ENCODE measurements around the gene TMEM72. TPM values are rescaled to one million over a fixed set of nuclear protein-coding genes. Genes with fewer than 3 reads are reported as not detected.

Gene TMEM72
- total and polyA plus RNA-seq, 2 donors (not counting 1 experiment from before 2014, with no cell fraction given): not detected

DNA sequence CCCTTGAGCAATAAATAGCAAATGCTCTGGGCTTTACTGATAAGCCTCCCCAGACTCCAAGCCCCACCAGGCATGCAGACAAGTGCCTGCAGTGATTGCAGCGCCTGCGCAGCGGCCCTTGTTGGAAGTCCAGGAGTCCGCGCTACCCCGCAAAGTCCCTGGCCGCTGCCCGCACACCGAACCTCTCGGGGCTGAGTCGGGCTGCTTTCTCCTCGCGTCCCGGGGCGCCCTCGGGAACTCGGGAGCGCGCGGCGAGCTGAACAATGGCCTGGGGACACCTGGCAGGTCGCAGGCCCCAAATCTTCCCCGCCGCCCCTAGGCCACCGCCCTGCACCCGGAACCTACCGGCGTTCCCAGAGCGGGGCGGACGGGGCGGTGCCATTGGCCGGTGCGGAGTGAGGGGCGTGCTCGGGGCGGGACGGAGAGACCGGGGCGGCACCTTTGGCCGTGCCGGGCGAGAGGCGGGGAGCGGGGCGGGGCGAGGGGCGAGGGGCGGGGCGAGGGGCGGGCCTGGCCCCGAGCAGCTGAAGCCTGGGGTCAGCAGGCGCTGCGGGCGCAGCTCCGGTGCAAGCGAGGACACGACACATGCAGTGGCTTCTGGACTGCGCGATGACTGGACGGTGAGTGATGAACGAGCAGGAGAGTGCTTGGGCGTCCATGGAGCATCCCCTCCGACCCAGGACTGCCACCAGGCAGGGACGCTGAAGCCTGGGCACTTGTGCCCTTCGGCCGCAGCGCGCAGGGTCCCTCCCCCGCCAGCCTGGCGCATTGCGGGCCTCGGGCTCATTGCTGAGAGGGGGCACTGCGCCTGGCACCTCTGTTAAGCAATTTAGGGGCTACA, 48.3 kb downstream of the TMEM72 start, which contains the start of gene RASSF4:
Gene RASSF4 (plus strand): TSS at position 556 of the 841 bp plus-strand sequence. CDS start 10,401 bp downstream, outside the sequence.
- no peaks in the 10 kb centered on the region for H3K27me3 Mint-ChIP-seq
- peak within 1 kb of the TSS; percentile 91 for H3K4me3 Mint-ChIP-seq
- no peaks in the 10 kb centered on the region for H4K20me1 ChIP-seq (ENCODE audit: control insufficient read depth, insufficient read depth, low read length, poor library complexity, severe bottlenecking)
- peaks cover 47% of the 10 kb centered on the region for H3K4me1 Mint-ChIP-seq
- peaks cover 23% of the 10 kb centered on the region for H3K79me2 ChIP-seq (ENCODE audit: control insufficient read depth, insufficient read depth, low read length)
- H2AFZ ChIP-seq (ENCODE audit: insufficient read depth, low read depth, low read length, poor library complexity, severe bottlenecking): peak within 1 kb of the TSS; percentile 89
- CTCF ChIA-PET: interaction anchor here (0.8 kb wide), 1 partner anchor 26 kb away, joined by 4 read pairs; no protein-coding TSS in a partner anchor
- H3K9me3 Mint-ChIP-seq (ENCODE audit: insufficient read depth): no peaks in the 10 kb centered on the region
- H3K27ac ChIP-seq (ENCODE audit: low read length in 2 of 2): peak within 1 kb of the TSS; percentile 49 to 75
- peak within 1 kb of the TSS; percentile 94 for H3K4me2 ChIP-seq (replicated peaks; ENCODE audit: low read depth, low read length, poor library complexity, severe bottlenecking)
- 1% methylated on average over 73 of the region's 74 CpGs for WGBS (ENCODE audit: insufficient coverage)
- intact Hi-C loops (cut with micrococcal nuclease): loop anchor here (1.0 to 2.0 kb wide), 3 partner anchors 16 to 41 kb away; partner anchors contain the start of gene ZNF22
- no peak for TF ChIP-seq EZH2 (IDR thresholded peaks at IDR 0.05; ENCODE audit: borderline replicate concordance, insufficient read depth, low read depth, low read length, poor library complexity, severe bottlenecking)
- TF ChIP-seq, protein P1, sequence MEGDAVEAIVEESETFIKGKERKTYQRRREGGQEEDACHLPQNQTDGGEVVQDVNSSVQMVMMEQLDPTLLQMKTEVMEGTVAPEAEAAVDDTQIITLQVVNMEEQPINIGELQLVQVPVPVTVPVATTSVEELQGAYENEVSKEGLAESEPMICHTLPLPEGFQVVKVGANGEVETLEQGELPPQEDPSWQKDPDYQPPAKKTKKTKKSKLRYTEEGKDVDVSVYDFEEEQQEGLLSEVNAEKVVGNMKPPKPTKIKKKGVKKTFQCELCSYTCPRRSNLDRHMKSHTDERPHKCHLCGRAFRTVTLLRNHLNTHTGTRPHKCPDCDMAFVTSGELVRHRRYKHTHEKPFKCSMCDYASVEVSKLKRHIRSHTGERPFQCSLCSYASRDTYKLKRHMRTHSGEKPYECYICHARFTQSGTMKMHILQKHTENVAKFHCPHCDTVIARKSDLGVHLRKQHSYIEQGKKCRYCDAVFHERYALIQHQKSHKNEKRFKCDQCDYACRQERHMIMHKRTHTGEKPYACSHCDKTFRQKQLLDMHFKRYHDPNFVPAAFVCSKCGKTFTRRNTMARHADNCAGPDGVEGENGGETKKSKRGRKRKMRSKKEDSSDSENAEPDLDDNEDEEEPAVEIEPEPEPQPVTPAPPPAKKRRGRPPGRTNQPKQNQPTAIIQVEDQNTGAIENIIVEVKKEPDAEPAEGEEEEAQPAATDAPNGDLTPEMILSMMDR (IDR thresholded peaks at IDR 0.05): no peak
- H3K9ac ChIP-seq (ENCODE audit: low read length): peak within 1 kb of the TSS; percentile 84
- H3K4me1 ChIP-seq (ENCODE audit: control insufficient read depth in 2 of 2, insufficient read depth in 2 of 2, low read length in 2 of 2): peaks cover 33 to 48% of the 10 kb centered on the region in 2 donors
- POLR2A ChIA-PET: interaction anchor here (0.8 kb wide), 1 partner anchor 14 kb away, joined by 3 read pairs; no protein-coding TSS in a partner anchor
- peaks cover 0 to 2% (median 0%) of the 10 kb centered on the region in 4 experiments for H3K27me3 ChIP-seq (replicated peaks in 1 of 4; ENCODE audit: control extremely low read depth in 1 of 4, control insufficient read depth in 3 of 4, insufficient read depth in 4 of 4, low read length in 3 of 4)
- no peaks in the 10 kb centered on the region for H3K36me3 ChIP-seq (replicated peaks in 1 of 2; ENCODE audit: control extremely low read depth in 1 of 2, control insufficient read depth in 1 of 2, extremely low read depth in 1 of 2, insufficient read depth in 2 of 2, low read length in 1 of 2)
- H3K4me3 ChIP-seq (ENCODE audit: control extremely low read depth in 1 of 5, extremely low read depth in 1 of 5, insufficient read depth in 1 of 5, low read depth in 2 of 5, low read length in 4 of 5): peak within 1 kb of the TSS; percentile 34 to 95 (median 85)
- ATAC-seq (ENCODE audit: low read depth) (peak; percentile 99), DNase-seq (peak; percentile 90)
- H3K27ac Mint-ChIP-seq: peak within 1 kb of the TSS; percentile 84
- H3K9me3 ChIP-seq (ENCODE audit: control extremely low read depth in 1 of 3, control insufficient read depth in 2 of 3, insufficient read depth in 1 of 3, low read length in 2 of 3): no peaks in the 10 kb centered on the region

DNA sequence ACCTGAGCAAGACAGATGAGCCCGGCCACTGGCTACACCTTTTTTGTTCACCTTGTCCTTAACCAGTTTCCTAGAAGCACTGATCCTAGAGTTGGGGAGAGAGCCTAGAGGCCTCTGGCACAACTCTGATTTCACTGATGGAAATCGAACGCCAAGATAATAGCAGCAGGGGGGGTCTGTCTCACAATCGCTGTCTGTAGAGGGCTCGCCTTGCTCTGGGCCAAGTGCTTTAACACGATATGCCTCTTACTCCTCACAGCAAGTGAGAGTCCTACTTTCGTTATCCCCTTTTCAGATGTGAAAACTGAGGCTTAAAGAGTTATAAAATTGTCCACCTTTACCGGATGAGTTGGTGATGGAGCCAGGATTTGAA, 48.9 kb downstream of the TMEM72 start:
- DNase-seq (no peak), ATAC-seq (ENCODE audit: low read depth) (no peak)
- intact Hi-C loops (cut with micrococcal nuclease): no loop called here
- ChIA-PET POLR2A (no interaction called here), CTCF (no interaction called here)
- TF ChIP-seq, protein P1 (IDR thresholded peaks at IDR 0.05): no peak
- TF ChIP-seq EZH2 (IDR thresholded peaks at IDR 0.05; ENCODE audit: borderline replicate concordance, insufficient read depth, low read depth, low read length, poor library complexity, severe bottlenecking): no peak
- Histone ChIP-seq H2AFZ (ENCODE audit: insufficient read depth, low read depth, low read length, poor library complexity, severe bottlenecking) (peak overlapping the region; percentile 89), H3K4me1 (ENCODE audit: control insufficient read depth in 2 of 2, insufficient read depth in 2 of 2, low read length in 2 of 2) (peaks cover 34 to 52% of the 10 kb centered on the region in 2 donors), H3K36me3 (replicated peaks in 1 of 2; ENCODE audit: control extremely low read depth in 1 of 2, control insufficient read depth in 1 of 2, extremely low read depth in 1 of 2, insufficient read depth in 2 of 2, low read length in 1 of 2) (no peaks in the 10 kb centered on the region), H3K9me3 (ENCODE audit: control extremely low read depth in 1 of 3, control insufficient read depth in 2 of 3, insufficient read depth in 1 of 3, low read length in 2 of 3) (no peaks in the 10 kb centered on the region), H3K4me3 (ENCODE audit: control extremely low read depth in 1 of 5, extremely low read depth in 1 of 5, insufficient read depth in 1 of 5, low read depth in 2 of 5, low read length in 4 of 5) (peak overlapping the region; percentile 34 to 95 (median 85)), H3K79me2 (ENCODE audit: control insufficient read depth, insufficient read depth, low read length) (peaks cover 23% of the 10 kb centered on the region), H3K27me3 (replicated peaks in 1 of 4; ENCODE audit: control extremely low read depth in 1 of 4, control insufficient read depth in 3 of 4, insufficient read depth in 4 of 4, low read length in 3 of 4) (peaks cover 0 to 2% (median 0%) of the 10 kb centered on the region in 4 experiments), H3K27ac (ENCODE audit: low read length in 2 of 2) (no peak overlapping the region), H3K4me2 (replicated peaks; ENCODE audit: low read depth, low read length, poor library complexity, severe bottlenecking) (peak overlapping the region; percentile 94), H4K20me1 (ENCODE audit: control insufficient read depth, insufficient read depth, low read length, poor library complexity, severe bottlenecking) (no peaks in the 10 kb centered on the region), H3K9ac (ENCODE audit: low read length) (peak overlapping the region; percentile 84)
- Mint-ChIP-seq H3K4me3 (peak overlapping the region; percentile 91), H3K27ac (no peak overlapping the region), H3K4me1 (peaks cover 51% of the 10 kb centered on the region), H3K27me3 (no peaks in the 10 kb centered on the region), H3K9me3 (ENCODE audit: insufficient read depth) (no peaks in the 10 kb centered on the region)
- 76% methylated on average over 5 of the region's 8 CpGs for WGBS (ENCODE audit: insufficient coverage)

Data from B cell (primary cell).